ENCODE results near the gene SMC4.

SMC4 gene

DNA sequence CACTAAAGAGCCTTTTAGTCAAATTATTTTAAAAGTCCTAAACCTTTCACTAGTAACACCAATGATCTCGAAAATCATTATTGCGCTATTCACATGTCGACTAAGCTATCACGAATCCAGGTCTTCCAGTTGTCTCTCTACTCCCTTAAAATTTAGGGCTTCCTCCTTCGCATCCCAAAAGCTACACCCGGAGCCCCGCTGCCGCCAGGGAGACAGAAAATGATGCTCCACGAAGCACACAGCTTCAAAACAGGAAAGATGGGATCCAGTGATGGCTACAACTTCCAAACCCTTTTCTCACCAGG, 678 bp upstream of the SMC4 start:
- no peak for DNase-seq

DNA sequence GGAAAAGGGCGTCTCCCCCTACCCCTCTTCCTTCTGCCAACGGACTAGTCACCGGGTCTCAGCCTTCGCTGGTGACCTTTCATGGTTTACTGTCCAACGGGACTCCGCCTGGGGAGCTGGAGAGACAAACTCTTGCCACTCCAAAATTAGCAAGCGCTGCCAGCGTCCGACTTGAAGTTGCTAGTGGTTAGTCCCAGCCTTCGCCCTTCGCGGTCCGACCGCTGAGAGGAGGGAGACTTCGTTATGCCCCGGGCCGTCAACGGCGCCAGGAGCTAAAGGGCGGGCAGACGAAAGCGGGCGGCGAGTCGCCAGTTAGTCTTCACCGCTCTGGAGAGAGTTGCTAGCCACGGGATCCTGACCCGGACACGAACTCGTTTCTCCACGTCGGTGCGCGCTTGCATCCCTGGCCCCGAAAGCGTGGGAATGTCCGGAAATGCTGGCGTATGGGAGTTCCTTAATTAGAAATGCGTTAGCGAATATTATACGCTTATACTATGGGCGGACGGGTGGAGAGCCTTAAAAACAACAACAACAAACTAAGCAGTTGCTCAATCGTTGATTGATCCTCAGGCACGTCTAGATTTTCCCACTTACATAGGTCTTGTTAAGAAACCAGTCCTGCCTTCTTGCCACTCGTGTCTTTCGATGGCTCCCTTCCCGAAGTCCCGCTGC, 716 bp downstream of the SMC4 start:
- DNase-seq, result peak; percentile 38 to 91 (median 90)

DNA sequence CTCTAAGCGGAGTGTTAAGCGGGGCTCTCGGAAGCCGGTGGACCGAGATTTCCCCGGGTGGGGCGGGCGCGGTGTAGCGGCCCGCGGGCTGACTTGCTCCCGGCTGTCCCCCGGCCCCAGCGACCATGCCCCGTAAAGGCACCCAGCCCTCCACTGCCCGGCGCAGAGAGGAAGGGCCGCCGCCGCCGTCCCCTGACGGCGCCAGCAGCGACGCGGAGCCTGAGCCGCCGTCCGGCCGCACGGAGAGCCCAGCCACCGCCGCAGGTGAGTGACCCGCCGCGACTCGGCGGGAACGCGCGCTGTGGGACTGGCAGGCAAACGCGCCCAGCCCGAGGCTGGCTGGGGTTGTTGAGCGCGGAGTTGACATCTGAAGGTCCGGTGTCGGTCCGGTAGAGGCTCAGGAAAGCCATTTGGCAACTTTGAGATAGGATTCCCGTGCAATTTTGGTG, 1.3 kb downstream of the SMC4 start:
- DNase-seq, result peak; percentile 23 to 83 (median 74)

DNA sequence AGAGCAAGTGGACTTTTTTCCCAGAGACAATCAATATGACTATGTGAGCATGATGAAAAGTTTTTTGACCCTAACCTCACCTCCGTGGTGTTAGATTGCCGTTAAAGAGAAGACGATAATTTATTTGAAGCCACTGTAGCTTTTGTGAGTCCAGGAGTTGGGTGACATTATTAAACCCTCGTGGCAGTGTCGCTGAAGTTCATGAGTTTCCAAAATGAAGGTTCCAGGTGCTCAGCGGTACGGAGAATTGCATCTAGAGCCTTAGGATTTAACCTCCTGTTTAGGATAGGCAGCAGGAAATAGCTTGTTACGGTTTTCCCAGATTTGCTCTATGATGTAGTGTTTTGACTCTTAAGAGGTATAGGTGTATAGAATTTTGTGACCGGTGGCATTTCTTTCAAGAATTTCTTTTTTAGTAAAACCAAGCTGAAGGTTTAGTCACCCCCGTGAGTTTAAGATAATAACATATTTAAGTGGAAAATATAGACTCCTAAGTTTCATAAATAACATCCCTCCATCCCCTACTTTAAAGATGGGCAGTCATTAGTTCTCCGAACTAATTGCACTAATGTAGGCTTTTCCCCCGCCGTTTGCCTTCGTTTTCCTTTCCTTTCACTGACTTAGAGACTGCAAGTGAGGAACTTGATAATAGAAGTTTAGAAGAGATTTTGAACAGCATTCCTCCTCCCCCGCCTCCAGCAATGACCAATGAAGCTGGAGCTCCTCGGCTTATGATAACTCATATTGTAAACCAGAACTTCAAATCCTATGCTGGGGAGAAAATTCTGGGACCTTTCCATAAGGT, 2.0 kb downstream of the SMC4 start:
- peak; percentile 10 to 75 (median 65) for DNase-seq

DNA sequence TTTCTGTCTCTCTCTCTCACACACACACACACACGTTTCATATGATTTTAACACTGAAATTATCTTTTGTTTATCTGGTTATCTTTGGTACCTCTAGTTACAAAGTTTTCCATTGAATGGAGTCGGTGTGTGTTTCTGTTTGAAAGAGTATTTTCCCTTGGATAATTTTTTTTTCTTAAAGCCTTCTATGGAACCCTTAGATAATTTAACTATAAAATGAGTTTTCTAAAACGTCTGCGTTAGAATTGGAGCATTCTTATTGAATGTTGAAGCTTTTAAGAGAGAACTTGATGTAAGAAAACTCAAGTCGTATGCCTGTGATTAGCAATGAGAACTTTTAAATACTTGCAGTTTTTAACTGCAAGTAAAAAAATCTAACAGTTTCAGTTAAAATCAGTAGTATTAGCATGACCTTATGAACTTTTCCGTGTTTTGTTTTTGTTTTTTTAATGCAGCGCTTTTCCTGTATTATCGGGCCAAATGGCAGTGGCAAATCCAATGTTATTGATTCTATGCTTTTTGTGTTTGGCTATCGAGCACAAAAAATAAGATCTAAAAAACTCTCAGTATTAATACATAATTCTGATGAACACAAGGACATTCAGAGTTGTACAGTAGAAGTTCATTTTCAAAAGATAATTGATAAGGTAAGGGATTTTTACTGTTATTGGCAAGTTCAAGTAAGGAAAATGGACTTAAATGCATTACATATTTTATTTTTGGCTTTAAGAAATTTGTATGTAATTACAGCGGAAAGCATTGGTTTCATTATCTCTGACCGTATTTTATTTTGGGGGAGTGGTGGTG, 3.0 kb downstream of the SMC4 start:
- peak in 2 of 3 experiments; percentile 24 to 63 for DNase-seq

DNA sequence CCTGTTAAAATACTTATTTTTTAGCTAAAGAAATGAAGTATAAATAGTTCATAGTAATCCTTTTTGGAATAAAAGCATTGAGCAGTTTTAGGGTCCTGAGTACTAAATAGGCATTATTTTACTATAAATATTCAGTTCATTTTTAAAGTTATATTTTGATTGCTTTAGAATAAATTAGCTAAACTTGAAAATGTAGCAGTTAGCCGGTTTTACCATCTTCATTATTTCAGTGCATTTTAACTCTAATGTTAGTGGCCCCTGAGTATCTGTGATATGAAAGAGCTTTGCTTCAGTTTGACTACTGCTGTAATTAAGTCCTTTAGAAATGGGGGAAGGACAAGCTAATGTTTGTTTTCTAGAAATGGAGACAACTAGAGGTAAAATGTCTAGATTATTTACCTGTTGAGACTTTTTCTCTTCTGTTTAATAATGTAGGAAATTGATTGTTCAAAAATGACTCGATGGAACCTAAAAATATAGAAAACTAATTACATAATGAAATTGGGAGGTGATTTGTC, 3.6 kb downstream of the SMC4 start:
- peak in 2 of 3 experiments; percentile 37 to 65 for DNase-seq

DNA sequence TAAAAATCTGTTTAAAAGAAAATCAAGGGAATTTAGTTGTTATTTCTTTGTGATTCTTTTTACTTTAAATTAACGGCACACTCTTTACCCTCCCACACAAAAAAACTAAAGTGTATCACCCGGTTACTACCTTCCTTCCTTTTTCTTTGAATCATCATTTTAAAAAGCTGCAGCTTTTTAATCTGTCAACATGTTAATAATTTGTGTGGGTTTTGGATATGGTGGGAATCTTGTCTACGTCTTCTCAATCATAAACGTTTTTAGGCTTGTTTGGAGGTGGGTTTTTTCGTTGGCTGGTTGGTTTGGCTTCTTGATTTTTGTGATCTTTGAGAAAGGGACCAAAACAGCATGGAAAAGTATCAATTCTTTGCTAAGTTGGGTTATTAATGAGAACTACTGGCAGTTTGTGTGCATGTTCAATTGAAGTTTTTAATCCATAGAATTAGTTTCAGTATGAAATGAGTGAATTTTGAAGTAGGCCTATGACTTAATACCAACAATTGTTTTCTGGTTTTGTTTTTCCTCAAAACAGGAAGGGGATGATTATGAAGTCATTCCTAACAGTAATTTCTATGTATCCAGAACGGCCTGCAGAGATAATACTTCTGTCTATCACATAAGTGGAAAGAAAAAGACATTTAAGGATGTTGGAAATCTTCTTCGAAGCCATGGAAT, 4.5 kb downstream of the SMC4 start:
- DNase-seq, result peak in 1 of 3 experiments; percentile 57

DNA sequence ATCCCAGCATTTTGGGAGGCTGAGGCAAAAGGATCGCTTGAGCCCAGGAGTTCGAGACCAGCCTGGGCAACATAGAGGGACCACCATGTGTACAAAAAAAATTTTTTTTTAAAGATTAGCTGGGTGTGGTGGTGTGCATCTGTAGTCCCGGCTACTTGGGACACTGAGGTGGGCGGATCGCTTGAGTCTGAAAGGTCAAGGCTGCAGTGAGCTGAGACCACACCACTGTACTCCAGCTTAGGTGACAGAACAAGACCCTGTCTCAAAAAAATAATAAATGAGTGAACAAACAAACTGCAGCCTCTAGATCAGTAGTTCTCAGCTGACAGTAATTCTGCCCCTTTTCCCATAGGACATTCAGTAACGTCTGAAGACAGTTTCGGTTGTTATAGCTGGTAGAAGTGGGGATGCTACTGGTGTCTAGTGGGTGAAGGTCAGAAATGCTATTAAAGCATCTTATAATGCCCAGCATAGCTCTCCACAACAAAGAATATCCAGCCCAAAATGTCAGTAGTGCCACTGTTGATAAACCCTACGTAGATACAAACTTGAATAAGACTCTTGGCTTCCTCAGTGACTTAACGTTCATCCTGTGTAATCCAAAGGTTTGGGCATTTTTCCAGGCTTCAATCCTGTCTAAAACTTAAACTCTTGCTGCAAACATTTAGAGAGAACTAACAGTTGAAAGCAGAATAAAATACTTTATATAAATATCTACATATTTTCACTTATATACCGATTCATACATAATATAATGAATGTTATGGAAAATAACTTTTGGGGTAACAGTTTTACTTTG, 10.6 kb downstream of the SMC4 start:
- no peak for DNase-seq

DNA sequence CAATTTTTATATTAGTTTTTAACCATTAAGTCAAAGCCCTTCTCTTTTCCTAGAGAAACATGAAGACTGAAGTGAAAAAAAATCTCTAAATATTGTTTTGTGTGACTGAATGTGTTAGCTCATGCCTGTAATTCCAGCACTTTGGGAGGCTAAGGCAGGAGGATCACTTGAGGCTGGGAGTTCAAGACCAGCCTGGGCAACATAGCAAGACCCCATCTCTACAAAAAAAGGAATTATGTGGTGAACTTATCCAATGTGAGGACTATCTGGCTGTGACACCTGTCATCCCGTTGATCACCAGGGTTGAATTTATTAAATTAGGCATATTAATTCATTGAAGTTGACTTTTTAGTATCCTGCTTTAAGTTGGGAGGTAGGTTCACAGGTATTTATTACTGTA, 13.0 kb downstream of the SMC4 start:
- DNase-seq, result no peak

DNA sequence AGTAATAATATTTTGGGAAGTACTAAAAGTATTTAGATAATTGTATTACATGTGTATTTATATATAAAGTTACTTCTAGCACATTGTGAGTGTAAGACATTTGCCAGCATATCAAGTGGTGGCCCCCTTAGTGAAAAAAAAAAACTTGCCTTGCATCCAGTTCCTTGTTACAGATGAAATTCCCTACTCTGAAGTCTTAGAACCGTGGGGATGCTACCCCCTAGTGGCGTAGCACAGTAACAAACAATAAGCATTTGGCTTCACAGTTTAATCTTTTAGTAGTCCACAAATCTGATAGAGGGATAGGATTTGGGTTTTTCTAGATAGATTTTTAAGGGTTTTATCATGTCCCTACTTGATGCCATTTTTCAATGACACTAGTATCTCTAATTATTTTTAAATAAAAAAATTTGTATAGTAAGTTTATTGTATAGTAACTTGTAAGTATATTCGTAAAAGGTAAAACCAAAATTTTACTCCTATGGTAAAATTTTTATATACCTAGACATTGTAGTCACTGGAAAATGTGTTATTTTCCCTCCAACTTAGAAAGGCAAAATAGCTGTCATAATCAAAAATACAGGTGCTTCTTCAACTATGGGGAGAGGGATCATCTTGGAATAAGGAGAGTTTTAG, 14.3 kb downstream of the SMC4 start:
- peak; percentile 57 to 85 (median 59) for DNase-seq

DNA sequence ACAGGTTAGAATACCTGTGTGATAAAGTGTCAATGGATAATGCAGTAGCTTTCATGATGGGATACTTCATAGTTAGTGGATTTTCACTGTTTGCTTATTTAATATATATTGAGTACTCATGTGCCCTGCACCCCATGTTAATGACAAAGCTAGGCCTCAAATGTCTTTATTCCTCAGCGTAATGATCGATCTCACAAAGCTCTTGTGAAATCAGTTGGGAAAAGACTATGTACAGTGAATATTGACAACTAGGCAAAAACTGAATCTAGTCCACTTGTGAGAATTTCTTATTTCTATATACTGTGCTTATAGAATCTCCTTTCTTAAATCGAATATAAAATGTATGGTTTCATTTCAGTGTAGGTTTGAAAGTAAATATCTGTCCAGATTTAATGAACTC, 17.9 kb downstream of the SMC4 start:
- DNase-seq, result no peak

DNA sequence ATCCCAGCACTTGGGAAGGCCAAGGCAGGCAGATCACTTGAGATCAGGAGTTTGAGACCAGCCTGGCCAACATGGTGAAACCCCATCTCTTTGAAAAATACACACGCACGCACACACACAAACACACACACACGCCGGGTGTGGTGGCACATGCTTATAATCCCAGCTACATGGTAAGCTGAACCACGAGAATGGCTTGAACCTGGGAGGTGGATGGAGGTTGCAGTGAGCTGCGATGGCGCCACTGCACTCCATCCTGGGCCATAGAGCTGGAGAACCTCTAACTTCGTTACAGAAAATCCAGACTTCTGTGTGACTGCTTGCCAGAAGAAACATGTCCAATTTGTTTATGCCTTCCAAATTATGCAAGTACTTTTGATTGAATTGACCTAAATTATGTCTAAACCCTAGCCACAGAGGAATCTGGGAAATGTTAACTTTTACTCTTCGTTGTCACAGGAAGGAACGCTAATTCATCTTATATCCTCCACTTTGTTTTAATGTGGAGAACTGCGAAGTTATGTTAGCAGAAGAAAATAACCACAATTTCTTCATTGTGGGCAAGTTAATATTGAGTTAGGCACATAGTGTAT, 28.5 kb downstream of the SMC4 start:
- no peak for DNase-seq

DNA sequence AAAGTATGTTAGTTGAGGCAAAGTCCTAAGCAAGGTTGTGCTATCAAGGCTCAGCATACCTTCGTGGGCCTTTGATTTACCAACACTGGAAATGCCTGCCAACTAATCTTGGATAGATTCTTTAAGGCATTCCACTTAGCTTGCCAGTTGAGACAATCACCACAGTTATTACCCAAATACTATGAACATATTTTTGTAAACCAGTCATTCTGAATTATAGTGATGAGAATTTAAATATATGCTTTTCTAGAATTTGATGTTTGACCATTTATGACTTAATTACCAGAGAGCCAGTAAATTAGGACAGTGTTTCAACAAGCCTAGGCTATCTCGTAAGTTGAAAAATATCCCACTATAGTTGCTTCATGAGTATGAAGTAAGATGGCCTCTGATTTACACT, 34.6 kb downstream of the SMC4 start:
- no peak for DNase-seq

DNA sequence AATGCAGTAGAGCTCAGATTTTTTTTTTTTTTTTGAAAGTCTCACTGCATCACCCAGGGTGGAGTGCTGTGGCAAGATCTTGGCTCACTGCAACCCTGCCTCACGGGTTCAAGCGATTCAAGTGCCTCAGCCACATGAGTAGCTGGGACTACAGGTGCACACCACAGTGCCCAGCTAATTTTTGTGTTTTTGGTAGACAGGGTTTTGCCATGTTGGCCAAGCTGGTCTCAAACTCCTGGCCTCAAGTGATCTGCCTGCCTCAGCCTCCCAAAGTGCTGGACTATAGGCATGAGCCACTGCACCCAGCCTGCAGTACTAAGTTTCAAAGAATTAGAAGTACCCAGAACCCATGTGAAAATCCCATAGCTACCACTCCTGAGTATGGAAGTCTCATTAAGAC, 35.6 kb downstream of the SMC4 start:
- no peak for DNase-seq

DNA sequence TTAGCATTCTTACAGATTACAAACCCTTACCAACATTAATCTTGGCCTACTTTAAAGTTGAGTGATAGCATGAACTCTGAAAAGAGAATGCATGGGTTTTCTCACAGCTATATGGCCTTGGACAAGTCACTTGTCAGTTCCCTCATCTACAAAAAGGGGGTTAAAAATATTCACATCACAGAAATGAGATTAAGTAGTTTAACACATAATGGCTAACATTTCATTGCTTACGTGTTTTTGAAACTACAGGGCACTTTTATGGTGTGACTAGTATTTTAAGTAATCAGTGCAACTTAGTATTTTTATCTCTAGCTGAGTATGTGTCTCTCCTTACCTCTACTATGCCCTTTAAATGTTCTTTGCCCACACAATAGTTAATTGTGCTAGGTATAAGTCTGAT, 36.3 kb downstream of the SMC4 start:
- DNase-seq, result no peak

DNA sequence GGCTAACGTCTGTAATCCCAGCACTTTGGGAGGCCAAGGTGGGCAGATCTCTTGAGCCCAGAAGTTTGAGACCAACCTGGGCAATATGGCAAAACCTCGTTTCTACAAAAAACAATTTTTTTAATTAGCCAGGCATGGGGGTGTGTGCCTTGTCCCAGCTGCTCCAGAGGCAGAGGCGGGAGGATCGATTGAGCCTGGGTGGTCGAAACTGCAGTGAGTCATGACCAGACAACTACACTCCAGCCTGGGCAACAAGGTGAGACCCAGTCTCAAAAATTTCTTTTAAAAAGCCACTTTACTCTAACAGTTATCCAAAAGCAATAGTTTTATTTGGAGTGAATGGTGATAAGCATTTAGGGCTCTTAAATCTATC, 37.6 kb downstream of the SMC4 start:
- DNase-seq, result no peak

DNA sequence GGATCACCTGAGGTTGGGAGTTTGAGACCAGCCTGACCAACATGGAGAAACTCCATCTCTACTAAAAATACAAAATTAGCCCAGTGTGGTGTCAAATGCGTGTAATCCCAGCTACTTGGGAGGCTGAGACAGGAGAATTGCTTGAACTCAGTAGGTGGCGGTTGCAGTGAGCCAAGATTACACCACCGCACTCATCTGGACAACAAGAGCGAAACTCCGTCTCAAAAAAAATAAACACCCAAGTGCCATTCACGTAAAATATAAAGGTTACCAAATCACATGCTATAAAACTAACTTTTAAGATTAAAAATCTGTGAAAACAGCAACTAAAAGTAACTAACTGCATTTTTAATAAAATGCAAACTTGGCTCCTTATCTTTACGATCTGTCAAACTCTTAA, 41.2 kb downstream of the SMC4 start:
- DNase-seq, result no peak

DNA sequence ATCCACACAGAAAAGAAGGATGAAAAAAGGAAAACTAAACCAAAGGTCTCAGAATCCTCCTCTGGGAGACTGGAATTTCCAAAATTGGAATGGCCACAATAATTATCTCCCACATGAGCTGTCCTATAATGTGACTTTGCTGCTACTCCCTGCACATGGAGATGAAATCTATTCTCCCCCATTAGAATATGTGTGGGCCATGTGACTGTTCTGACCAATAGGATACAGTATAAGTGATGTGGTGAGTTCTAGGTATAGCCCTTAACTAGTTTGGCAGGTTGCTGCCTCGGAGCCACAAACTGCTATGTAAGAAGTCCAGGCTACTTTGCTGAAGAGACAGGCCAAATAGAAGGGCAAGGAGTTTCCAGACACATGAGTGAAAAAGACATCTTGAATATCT, 45.0 kb downstream of the SMC4 start:
- no peak for DNase-seq

DNA sequence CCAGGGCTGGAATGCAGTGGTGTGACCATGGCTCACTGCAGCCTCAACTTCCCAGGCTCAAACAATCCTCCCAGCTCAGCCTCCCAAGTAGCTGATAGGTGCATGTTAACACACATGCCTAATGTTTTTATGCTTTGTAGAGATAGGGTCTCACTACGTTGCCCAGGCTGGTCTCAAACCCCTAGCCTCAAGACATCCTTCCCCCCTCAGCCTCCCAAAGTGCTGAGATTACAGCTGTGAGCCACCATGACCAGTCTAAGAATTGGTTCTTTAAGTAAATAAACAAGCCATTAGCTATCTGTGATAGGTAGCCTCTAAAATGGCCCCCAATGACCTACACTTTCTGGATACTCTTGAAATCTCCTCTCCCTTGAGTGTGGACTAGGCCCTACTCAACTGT, 46.4 kb downstream of the SMC4 start:
- no peak for DNase-seq

DNA sequence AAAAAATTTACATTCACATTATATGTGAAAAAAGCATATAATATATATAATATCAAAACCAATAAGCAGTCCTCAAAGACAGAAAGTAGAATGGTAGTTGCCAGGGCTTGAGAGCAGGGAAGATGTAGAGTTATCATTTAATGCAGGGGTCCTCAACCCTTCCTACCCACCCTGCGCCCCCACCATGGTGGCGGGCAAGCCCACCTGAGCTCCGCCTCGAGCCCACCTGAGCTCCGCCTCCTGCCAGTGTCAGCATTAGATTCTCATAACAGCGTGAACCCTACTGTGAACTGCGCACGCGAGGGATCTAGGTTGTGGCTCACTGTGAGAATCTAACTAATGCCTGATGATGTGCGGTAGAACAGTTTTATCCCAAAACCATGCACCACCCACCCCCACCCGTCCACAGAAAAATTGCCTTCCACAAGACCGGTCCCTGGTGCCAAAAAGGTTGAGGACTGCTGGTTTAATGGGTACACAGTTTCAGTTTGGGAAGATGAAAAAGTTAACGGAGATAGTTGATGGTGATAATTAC, 47.1 kb downstream of the SMC4 start:
- no peak for DNase-seq

DNA sequence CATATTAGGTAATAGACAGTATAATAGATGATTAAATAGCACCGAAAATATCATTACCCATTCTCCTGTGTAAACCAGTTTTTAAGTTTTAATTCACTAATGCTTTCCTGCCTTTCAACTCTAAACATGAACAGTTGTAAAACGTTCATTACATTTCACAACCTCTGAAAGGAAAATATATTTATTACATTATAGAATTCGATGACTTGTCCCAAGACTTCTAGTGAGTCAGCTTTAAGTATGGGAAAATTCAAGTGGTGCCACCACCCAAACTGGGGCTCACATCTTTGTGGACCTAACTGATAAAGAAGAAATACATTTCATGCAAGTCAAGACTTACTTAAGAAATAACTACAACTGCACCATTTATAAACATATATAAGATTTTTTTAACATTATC, 48.1 kb downstream of the SMC4 start:
- DNase-seq, result no peak
